ENCODE data around the gene EIF4EBP3. TPM values are rescaled to one million over a fixed set of nuclear protein-coding genes. Genes with fewer than 3 reads are reported as not detected.

Gene EIF4EBP3
- total RNA-seq, 4 donors from 2014 or later = 9.1 to 18.9 (median 15.6) TPM

GRCh38 chr5:140513124-140513523 is 34.3 kb upstream of the EIF4EBP3 start:
- 96 to 97% methylated on average over 2 of the region's 2 CpGs for WGBS, 2 donors
- TF ChIP-seq CTCF (IDR thresholded peaks at IDR 0.05) (no peak), POLR2A (IDR thresholded peaks at IDR 0.05) (no peak)
- no peaks in the 10 kb centered on the region for H3K9me3 ChIP-seq
- no peak overlapping the region for H3K27ac ChIP-seq
- H3K4me1 ChIP-seq = no peaks in the 10 kb centered on the region
- DNase-seq = no peak
- peaks cover 34 to 53% of the 10 kb centered on the region in 2 donors for H3K36me3 ChIP-seq
- intact Hi-C loops (cut with DNase I) = no loop called here
- no peak overlapping the region for H3K4me3 ChIP-seq (replicated peaks in 1 of 3)
- H3K27me3 ChIP-seq = no peaks in the 10 kb centered on the region

GRCh38 chr5:140524003-140524402 is 23.5 kb upstream of the EIF4EBP3 start:
- WGBS, 2 donors = 91 to 97% methylated on average over 2 of the region's 2 CpGs
- Histone ChIP-seq H3K9me3 (no peaks in the 10 kb centered on the region), H3K27me3 (no peaks in the 10 kb centered on the region), H3K36me3 (peaks cover 40 to 42% of the 10 kb centered on the region in 2 donors), H3K4me3 (replicated peaks in 1 of 3) (no peak overlapping the region), H3K4me1 (no peaks in the 10 kb centered on the region), H3K27ac (no peak overlapping the region)
- no peak for TF ChIP-seq POLR2A (IDR thresholded peaks at IDR 0.05)
- TF ChIP-seq CTCF (IDR thresholded peaks at IDR 0.05) = no peak
- no peak for DNase-seq
- intact Hi-C loops (cut with DNase I) = no loop called here

- no peak for DNase-seq
- no peaks in the 10 kb centered on the region for H3K4me1 ChIP-seq
- no peaks in the 10 kb centered on the region for H3K27me3 ChIP-seq
- no peak for TF ChIP-seq CTCF (IDR thresholded peaks at IDR 0.05)
- no peak for TF ChIP-seq POLR2A (IDR thresholded peaks at IDR 0.05)
- intact Hi-C loops (cut with DNase I) = no loop called here
- H3K27ac ChIP-seq = no peak overlapping the region
- peaks cover 40 to 55% of the 10 kb centered on the region in 2 donors for H3K36me3 ChIP-seq
- no peaks in the 10 kb centered on the region for H3K9me3 ChIP-seq
- H3K4me3 ChIP-seq (replicated peaks in 1 of 3) = no peak overlapping the region
- WGBS, 2 donors = 95 to 98% methylated on average over 1 of the region's 1 CpG
These were observed 7.2 kb upstream of the EIF4EBP3 start for GRCh38 chr5:140540227-140540626.

- 93 to 99% methylated on average over 5 of the region's 5 CpGs for WGBS, 2 donors
- Histone ChIP-seq H3K27ac (no peak overlapping the region), H3K4me3 (replicated peaks in 1 of 3) (no peak overlapping the region), H3K9me3 (no peaks in the 10 kb centered on the region), H3K4me1 (peaks cover 8 to 12% of the 10 kb centered on the region in 2 donors), H3K27me3 (no peaks in the 10 kb centered on the region), H3K36me3 (peaks cover 32 to 39% of the 10 kb centered on the region in 2 donors)
- TF ChIP-seq CTCF (IDR thresholded peaks at IDR 0.05) = no peak
- TF ChIP-seq POLR2A (IDR thresholded peaks at IDR 0.05) = no peak
- intact Hi-C loops (cut with DNase I) = no loop called here
- no peak for DNase-seq
These were observed 4.5 kb upstream of the EIF4EBP3 start for GRCh38 chr5:140542972-140543371.

GRCh38 chr5:140544986-140545385 is 2.5 kb upstream of the EIF4EBP3 start:
- Histone ChIP-seq H3K9me3 (no peaks in the 10 kb centered on the region), H3K4me3 (replicated peaks in 1 of 3) (no peak overlapping the region), H3K27ac (no peak overlapping the region), H3K27me3 (no peaks in the 10 kb centered on the region), H3K36me3 (peaks cover 12 to 21% of the 10 kb centered on the region in 2 donors), H3K4me1 (peaks cover 23 to 30% of the 10 kb centered on the region in 2 donors)
- DNase-seq = no peak
- no peak for TF ChIP-seq CTCF (IDR thresholded peaks at IDR 0.05)
- TF ChIP-seq POLR2A (IDR thresholded peaks at IDR 0.05) = no peak
- 97 to 98% methylated on average over 7 of the region's 7 CpGs for WGBS, 2 donors
- intact Hi-C loops (cut with DNase I) = loop anchor here (5.0 kb wide), 1 partner anchor 102 kb away; the partner anchor contains the start of genes IK and NDUFA2

Data from thyroid gland (tissue), 4 donors.